Activated T-cell treated with anti-CD3 and anti-CD28 coated beads, Interleukin-2, amount 50 U/mL, for 1 hour (primary cell): ENCODE measurements around the gene ADCY3.

ENCODE experiments used
- DNase-seq: peaks from one replicate; pipeline ENCODE4 v3.0.0-alpha.2; 2020

Gene ADCY3

DNA sequence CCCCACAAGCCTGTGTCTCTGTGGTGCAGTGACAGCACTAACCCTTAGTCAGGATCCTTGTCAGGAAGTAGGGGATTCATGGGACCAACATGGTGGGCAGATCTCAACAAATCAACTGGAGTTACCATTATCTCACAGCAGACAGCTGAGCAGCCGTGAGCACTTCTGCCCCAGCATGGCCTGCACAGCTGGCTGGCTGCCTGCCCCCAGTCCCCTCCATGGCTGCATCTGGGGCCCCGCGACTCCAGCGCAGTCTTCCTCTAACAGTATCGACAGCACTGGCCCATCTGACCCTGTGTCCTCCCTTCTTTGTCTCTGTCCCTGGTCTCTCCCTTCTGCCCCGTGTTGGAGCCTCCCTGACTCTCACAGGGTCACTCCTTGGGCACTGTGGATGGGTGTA is 4.7 kb upstream of the ADCY3 start:
- no peak for DNase-seq

DNA sequence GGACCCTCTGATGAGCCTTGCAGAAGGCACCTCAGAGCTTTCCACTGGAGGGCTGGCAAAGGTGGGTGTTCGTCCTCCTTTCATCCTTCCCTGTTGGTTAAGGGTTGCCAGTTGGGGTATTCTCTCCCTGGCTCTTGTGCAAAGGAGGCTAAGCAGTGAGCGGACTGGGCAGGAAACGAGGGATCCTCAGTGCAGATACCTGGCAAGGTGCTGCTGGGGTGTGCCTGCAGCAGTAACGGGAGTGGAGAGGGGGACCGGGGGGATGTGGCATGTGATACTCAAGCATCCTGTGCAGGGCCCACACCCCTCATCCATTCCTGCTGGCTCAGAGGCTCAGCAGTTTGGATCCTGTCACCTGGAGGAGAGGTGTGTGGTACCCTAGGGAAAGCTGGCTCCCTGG is 4.2 kb upstream of the ADCY3 start:
- DNase-seq: no peak

DNA sequence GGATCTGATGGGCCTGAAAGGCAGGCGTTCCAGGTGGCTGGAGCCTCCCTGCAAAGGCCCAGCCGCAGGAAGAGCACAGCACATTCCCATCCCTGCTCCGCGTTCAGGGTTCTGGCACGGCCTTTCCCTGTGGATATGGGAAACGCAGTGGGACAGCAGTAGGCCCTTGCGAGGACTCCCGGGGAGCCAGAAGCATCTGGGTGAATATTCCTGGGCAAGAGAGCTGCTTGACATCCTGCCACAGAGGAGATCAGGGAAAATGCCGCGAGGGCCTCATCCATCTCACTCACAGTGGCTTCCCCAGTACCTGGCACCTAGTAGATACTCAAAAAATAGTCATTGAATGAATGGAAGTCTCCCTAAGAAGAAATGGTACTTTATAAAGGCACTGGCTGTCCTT is 3.1 kb upstream of the ADCY3 start:
- DNase-seq: no peak

DNA sequence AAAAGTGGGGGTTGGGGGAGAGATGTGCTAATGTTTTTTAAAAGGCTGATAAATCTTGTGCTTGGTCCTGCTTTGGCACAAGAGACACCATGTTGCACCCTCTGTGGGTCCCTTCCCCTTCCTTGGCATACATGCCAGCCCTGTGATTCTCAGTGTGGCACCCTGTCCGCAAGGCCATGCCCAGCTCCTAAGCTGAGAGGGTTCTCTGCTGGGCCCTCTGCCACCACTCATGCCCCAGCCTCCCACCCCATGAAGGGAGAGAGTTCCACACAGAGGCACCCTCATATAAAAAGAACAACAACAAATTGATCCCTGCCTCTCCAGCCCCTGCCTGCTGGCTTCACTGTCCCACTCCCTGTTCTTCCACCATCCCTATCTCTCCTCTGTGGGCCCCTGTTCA is 2.5 kb upstream of the ADCY3 start:
- no peak for DNase-seq

DNA sequence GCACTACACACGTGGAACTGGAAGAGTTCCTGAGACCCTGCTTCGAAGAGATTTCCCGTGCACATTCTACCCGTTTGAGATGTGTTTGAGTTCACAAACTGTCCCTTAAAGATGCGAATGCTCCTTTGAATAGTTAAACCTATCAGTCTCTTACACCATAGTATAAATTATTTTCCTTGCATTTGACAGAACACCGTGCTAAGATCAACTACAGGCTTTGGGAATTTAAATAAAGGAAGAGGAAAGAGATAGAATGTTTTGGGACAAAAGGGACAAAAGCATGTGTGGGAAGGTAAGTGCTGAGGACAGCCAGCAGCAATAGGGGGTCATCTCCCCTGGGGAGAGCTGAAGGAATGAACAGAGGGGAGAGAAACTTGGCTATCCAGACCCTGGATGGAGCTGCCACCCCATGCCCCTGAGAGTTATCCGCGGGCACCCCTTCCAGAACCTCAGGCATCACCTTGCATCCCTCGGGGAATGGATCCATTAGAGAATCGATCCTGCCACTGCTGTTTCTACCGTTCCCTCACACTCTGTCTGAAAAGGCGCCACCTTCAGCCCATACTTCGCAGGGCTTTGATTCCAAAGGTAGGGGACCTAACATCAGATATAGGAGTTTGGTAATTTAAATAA is 888 bp upstream of the ADCY3 start:
- peak; percentile 34 for DNase-seq

DNA sequence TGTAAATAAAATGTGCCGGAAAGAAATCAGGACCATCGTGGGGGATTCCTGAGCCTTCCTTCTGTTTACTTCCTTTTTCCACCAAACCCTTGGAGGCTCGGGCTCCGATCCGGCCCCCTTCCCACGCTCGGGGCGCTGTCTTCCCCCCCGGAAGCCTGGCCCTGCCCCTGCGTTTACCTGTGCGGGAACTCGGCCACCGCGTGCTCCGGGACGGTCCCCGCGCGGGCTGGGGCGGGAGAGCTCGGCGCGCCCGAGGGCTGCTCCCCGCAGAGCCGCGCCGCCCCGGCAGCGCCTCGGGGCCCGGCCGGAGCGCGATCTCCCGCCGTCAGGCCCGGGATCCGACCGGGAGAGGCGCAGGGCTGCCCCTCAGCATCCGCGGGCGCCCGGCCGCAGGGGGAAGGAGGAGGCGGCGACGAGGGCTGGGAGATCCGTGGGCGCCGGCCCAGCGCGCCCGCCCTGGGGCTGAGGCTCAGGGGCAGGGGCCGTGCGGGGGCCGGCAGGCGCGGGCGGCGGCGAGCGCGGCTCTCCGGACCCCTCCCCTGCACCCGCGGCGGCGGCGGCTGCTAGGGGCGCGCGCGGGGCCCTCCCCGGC is 435 bp downstream of the ADCY3 start:
- DNase-seq: peak; percentile 42

DNA sequence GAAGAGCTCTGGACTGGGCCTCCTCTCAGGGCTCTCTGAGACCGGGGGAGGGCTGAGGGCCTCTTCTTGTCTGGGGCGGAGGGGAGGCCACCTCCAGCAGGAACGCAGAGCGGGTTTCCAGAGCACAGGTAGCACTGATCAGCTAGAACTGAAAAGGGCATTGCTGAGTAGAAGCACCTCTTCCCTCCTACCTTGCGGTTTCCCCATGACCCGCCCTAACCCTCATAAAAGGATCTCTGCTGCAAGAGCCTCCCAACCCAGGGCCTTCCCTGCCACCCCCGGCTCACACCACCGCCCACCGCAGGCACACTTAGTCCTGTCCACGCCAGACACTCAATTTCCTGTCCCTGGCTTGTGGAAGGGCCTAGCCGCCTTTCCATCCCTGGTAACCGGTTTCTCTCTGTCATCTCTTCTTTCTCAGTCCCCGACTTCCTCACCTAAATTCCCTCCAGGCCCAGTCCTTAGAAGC is 966 bp downstream of the ADCY3 start:
- peak; percentile 63 for DNase-seq

DNA sequence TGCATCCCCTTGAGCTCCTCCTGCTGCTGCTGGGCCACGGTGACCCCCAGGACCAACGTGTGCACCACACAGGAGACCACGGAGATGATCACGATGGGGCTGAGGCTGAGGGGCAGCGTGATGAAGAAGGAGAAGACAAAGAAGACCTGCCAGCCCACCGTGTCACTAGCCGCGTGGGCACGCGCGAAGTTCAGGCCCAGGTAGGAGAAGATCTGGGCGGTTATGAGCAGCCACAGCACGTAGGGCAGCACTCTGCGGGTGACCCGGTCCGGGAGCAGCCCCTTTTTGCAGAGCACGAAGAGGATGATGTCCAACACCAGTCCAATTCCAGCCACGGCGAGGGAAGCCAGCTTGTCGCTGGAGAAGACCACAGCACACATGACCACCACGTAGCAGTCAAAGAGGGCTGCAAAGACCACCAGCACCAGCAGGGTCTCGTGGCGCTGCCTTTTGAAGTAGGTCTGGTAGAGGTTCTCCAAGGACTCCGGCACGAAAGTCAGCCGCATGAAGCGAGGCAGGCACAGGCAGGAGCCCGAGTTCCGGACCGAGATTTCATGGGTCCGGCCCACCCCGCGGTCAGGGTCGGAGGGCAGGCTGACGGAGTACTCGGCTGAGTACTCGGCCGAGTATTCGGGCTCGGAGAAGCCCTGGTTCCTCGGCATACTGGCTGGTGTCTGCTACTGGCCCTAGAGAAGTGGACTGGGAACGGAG is 1.6 kb downstream of the ADCY3 start:
- no peak for DNase-seq

DNA sequence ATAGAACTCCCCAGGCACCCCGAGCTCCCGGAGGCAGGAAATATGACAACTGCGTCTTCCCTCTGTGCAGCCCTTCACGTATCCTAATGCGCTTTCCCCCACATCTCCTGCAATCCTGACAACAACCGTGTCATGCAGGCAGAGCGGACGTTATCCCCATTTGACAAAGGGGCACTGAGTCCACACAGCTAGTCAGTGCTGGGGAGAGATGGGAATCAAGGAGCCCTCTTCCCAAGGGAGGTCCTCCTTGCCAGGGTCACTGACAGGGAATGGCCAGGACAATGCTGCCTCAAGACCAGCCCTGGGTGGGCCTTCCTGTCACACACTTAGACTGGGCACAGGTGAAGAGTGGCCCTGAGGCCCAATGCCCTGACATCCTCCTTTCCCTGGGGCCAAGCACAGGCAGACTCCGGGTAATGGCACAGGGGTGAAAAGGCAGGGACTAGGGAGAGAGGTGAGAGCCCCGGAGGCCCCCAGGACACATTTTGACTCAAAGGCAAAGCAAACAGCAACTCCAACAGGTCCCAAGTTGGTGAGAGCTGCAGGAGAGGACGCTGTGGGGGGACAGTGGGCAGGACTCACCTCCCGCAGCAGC is 2.2 kb downstream of the ADCY3 start:
- DNase-seq: no peak

DNA sequence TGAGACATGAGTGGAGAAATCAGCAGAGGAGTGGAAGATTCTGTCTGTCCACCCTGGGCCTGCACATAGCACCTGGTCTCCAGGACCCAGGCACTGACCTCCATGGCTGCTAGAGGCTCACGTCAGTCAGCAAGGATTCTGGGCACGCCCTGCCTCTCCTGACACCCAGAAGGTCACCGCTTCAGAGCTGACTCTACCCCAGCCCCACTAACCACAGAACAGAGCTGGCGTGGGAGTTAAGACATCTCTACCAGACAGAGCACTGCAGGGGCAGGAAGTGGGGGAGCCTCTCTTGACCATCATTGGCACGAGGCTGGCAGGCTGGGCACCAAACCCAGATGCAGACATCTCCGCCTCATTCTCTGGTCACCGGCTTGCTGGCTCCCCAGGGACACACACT is 3.0 kb downstream of the ADCY3 start:
- no peak for DNase-seq

DNA sequence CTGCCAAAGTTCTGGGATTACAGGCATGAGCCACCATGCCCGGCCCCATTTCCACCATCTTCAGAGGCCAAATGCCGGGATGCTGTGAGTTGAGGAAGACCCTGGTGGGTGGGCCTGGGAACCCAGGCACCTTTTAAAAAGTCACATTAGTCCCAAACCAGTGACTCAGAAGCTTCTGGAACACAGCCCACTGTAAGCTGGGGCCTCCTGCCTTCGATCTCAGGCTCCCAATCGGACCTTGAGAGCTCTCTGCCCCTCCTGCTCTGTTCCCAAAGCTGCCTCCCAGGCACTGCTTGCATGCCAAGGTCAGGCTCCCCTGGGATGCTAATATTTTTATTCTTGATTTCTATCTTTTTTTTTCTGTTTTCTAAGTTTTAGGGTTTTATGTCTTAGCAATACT is 4.2 kb downstream of the ADCY3 start:
- DNase-seq: no peak

DNA sequence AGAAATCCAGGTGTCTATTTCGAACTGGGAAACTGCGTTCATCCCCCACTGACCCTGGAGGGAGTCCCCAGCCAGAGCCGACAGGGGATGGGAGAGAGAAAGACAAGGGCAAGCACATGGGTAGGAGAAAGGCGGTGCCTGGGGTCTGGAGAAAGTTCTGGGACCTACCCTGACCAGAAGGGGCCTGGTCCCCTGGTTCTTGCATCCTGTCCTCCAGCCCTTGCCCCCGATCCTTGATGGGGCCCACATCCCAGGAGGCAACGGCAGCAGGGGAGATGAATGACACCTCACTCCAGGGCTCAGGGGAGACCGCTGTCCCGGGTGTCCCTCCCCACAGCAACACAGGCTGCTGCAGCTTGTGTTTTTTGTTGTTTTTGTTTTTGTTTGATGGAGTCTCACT is 4.9 kb downstream of the ADCY3 start:
- DNase-seq: no peak

DNA sequence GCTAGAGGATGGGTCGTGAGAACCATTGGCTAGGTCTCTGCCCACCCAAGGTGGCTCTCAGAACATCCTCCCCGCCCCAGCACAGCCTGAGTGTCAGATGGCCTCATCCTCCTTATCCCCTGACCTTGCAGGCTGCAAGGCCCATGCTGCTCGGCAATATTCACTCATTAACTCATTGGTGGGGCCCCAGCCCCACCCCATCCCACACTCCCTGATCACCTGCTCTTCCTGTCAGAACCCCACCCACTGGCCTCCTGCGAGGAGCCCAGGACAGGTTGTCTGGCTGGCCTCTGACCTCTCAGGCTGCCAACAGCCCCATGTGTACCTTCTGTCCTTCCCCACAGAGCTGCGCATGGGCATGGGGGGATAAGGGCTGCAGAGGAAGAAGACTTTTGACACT is 5.3 kb downstream of the ADCY3 start:
- no peak for DNase-seq

DNA sequence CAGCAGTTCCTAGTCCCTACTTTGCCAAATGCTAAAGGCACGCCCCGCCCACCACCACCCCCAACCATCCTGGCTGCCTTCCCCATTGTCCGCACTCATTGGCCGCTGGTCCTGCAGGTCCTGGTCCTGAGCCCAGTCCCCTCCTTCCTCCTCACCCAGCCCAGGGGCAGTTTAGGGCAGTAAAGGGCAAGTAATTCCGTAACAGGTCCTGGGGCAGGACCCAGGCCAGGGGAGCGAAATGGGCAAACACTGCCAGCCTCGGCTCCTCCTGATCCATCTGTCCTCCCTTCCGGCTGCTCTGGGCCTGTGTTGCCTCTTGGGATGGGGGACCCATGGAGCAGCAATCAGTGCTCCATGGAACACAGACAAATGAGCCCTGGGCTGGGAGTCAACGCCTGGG is 6.1 kb downstream of the ADCY3 start:
- DNase-seq: no peak

DNA sequence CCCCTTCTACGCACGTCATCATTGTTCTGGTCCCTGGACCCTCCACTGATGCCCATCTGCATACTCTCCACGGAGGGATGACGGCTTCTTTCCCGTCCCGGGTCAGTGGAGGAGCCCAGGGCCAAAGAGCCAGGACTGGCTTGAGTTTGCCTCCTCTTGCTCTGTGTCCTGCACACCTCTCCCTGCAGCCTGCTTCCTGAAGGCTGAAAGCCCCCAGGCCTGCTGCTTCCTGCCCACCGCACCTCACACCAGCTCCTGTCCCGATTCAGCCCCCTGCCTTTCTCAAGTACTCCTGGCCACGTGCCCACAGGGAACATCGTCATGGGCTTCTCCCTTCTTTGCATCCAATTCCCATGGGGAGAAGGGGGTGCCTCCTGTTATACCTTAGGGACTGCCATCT is 7.1 kb downstream of the ADCY3 start:
- no peak for DNase-seq

DNA sequence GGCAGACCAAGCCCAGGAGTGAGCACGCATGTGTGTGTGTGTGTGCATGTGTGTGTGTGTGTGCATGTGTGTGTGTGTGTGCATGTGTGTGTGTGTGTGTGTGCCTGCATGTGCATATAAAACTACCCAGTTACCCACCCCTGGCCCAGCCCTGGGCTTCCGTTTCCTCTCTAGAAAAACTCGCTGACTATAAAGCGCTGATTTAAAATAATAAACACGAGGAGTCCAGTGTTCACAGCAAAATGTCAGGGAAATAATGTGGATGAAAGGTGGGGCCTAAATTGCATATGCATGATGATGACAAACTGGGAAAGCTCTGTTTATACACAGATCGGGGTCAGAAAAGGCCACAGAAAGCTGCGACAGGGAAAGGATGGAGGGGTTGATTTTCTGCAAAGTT is 7.5 kb downstream of the ADCY3 start:
- DNase-seq: no peak

DNA sequence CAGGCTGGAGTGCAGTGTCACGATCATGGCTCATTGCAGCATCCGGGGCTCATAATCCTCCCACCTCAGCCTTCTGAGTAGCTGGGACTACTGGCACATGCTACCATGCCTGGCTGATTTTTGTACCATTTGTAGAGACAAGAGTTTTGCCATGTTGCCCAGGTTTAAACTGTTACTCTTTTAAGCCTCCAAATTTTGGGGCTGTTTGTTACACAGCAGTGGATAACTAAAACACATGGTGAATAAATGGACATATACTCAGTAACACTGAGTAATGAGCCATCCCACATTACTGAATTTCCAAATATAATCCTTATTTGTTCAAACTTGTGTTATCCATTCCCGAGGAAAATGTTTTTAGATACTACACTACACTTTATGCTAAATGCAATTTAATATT is 9.8 kb downstream of the ADCY3 start:
- no peak for DNase-seq

DNA sequence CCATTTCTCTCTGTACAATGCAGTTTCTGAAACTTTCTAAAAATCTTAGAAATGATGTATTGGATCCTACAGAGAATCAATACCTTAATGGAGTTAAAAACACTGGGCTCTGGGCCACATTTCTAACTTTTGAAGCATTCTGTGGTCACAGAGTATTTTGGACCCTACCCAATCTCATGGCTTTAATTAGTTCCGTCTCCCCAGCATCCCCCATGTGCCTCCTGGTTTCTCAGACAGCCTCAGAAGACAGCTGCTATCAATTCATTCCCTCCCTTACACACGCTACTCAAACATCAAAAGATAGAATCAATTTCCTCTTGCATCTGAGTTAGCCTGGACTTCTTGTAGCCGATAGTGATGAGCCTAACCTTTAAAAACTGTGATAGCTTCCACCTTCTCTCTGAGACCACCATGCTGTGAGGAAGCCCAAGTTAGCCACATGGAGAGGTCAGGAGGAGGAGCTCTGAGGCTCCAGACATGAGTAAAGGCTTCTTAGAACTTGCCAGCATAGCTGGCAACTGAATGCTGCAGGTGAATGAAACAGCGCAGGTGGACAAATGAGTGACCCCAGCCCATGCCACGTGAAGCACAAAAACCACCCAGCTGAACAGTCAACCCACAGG is 10.4 kb downstream of the ADCY3 start:
- DNase-seq: no peak

DNA sequence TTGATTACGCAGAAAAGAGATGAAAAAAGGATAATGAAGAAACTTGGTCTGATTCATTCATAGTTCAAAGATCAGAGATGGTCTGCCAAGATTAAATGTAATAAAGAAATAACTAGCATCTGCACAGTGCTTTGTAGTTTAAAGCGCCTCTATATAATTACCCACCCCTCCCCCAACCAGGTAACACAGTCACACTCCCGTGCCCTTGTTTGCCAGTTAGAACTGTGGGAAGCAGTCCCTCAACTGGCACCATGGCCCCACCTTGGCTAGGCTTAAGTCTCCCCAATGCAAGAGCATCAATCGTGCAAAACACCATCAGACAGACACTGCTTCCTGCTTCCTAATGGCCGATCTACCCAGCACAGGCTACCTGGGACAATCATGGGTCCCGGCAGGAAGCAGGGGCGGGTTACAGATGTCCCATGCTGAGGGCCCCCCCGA is 11.6 kb downstream of the ADCY3 start:
- DNase-seq: no peak

DNA sequence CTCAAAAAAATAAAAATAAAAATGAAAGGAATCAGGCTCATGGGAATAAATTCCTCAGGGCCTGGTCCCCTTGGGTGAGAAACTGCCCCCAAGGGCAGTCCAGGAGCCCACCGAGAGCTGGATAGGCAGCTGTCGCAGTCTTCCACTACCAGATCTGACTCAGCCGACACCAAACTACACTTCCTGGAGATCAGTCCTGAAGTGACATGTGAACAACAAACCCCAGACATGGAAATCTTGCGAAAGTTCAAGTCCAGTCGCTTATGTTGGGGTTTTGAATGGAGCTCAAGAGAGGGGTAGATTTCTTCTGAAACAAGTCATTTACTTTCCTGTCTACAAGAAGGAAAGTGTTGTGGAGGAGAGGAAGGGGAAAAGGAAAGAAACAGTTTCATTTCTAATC is 12.9 kb downstream of the ADCY3 start:
- no peak for DNase-seq

DNA sequence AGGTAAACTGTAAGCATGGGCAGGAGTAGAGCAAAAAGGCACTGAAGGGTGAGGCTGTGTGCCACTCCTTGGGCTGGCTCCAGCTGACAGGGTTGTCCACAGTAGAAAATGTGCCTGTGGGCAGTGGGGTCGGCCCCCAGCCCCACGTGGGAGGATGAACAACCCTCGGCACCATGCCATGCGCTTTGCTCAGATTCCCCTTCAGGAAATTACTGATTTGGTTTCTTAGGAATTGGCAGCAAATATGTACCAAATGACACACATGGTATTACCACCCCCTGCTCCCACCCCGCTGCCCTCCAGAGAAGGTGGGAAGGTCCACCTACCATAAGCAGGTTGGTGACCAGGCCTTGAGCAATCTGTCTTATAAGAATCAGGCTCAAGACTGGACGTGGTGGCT is 13.6 kb downstream of the ADCY3 start:
- no peak for DNase-seq

DNA sequence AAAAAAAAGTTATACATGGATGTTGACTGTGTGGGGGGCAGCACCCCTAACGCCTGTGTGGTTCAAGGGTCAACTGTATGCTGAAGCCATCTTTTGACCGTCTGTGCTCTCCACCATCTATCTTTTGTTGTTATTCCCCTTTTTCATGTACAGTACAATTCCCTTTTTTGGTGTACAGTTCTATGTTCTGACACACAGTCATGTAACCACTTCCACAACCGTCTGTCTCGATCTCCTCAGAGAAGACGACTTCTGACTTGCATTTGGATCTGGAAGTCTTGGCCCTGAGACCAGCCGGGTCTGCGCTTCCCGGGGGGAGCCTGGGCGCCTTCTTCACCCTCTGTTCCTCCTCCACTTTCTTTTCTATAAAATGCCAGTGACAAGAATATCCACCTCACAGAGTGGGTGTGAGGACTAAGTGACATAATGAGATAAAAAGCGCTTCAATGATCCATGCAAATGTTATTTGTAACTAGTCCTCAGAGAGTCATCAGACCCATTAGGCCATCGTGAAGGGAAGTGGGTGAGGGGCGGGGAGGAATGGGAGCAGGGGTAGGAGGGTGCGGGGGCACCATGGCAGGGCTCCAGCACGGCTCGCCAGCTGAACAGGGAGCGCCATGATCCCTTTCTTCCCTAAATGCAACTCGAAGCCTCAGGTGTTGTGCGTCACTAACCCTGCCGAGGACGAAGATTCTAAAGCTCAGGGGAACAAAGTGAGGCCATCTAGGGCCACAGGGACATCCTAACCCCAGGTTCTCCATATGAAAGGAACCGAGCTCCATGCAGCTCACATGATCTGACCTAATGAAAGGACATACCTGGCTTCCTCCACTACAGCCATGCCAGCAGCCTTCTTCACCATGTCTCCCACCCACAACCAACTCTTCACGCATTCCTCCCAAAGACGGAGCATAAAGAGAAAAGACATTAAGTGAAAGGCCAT is 16.6 kb downstream of the ADCY3 start:
- no peak for DNase-seq
